MM.1S (cell line): ENCODE data around the gene MRPS18A.
"Not testable (repeated sequence)": the region's sequence is repeated elsewhere in the genome, so short reads cannot be mapped to it uniquely, and the experiment has no call there.

Experiments
- DNase-seq: peaks from one replicate; pipeline ENCODE4 v3.0.0-alpha.2; 2015
- H2AFZ ChIP-seq: fragments of 300-600 bp; sonication (generic); 2 replicates; pipeline ENCODE4 v1.6.0; 2016; ENCODE audit warnings: antibody characterized with exemption, low read length
- H3F3A ChIP-seq: fragments of 300-600 bp; sonication (generic); 2 replicates; pipeline ENCODE4 v1.6.1; 2016; ENCODE audit warnings: mild to moderate bottlenecking, antibody characterized with exemption, low read length, moderate library complexity, mixed read lengths; ENCODE audit not compliant: insufficient read depth
- H3K27ac ChIP-seq: fragments of 300-600 bp; sonication (generic); 2 replicates; pipeline ENCODE4 v1.5.1; 2016; ENCODE audit warnings: mild to moderate bottlenecking, low read length
- H3K27me3 ChIP-seq: fragments of 300-600 bp; sonication (generic); replicated peaks from 2 replicates; pipeline ENCODE4 v1.6.0; 2016; ENCODE audit warnings: low read length; ENCODE audit not compliant: insufficient read depth
- H3K36me3 ChIP-seq: fragments of 300-600 bp; sonication (generic); replicated peaks from 2 replicates; pipeline ENCODE4 v1.6.1; 2016; ENCODE audit warnings: mild to moderate bottlenecking, low read length, mixed read lengths; ENCODE audit not compliant: insufficient read depth
- H3K4me1 ChIP-seq: fragments of 300-600 bp; sonication (generic); 2 replicates; pipeline ENCODE4 v1.6.1; 2016; ENCODE audit warnings: low read length, mixed read lengths
- H3K4me2 ChIP-seq: fragments of 300-600 bp; sonication (generic); 2 replicates; pipeline ENCODE4 v1.6.0; 2016; ENCODE audit warnings: low read depth, low read length
- H3K4me3 ChIP-seq: fragments of 300-600 bp; sonication (generic); 2 replicates; pipeline ENCODE4 v1.5.1; 2016; ENCODE audit warnings: low read length, mixed read lengths
- H3K79me2 ChIP-seq: fragments of 300-600 bp; sonication (generic); 2 replicates; pipeline ENCODE4 v1.6.1; 2016; ENCODE audit warnings: mixed run types, low read length, mixed read lengths
- H3K9ac ChIP-seq: fragments of 300-600 bp; sonication (generic); 2 replicates; pipeline ENCODE4 v1.6.1; 2016; ENCODE audit warnings: low read length, mixed read lengths
- H3K9me2 ChIP-seq: fragments of 300-600 bp; sonication (generic); replicated peaks from 2 replicates; pipeline ENCODE4 v1.6.1; 2016; ENCODE audit warnings: mild to moderate bottlenecking, low read length, mixed read lengths; ENCODE audit not compliant: insufficient read depth
- H3K9me3 ChIP-seq: fragments of 300-600 bp; sonication (generic); replicated peaks from 2 replicates; pipeline ENCODE4 v1.6.1; 2016; ENCODE audit warnings: mild to moderate bottlenecking, low read length, mixed read lengths; ENCODE audit not compliant: insufficient read depth
- H4K20me1 ChIP-seq: fragments of 300-600 bp; sonication (generic); 2 replicates; pipeline ENCODE4 v1.6.1; 2016; ENCODE audit warnings: mild to moderate bottlenecking, low read length, moderate library complexity, mixed read lengths; ENCODE audit not compliant: insufficient read depth
- CTCF ChIP-seq: fragments of 300-600 bp; sonication (generic); IDR thresholded peaks from 2 replicates; pipeline ENCODE4 v1.5.1; 2016; ENCODE audit warnings: antibody characterized with exemption, low read length, mixed read lengths
- EZH2 ChIP-seq: fragments of 300-600 bp; sonication (generic); optimal IDR thresholded peaks from 2 replicates; pipeline ENCODE3; 2017; ENCODE audit warnings: low read depth, mild to moderate bottlenecking, antibody characterized with exemption, low read length, mixed read lengths
- EZH2phosphoT487 ChIP-seq: fragments of 300-600 bp; sonication (generic); IDR thresholded peaks from 2 replicates; pipeline ENCODE4 v1.6.1; 2018; ENCODE audit warnings: antibody characterized with exemption, low read length

The MRPS18A gene

GRCh38 chr6:43702171-43702533 lies 14.6 kb upstream of the MRPS18A start:
- no peak for DNase-seq
- no peak overlapping the region for H3K4me3 ChIP-seq
- H3K36me3 ChIP-seq = no peaks in the 10 kb centered on the region
- peaks cover 33% of the 10 kb centered on the region for H3F3A ChIP-seq
- H3K27ac ChIP-seq = no peak overlapping the region
- H4K20me1 ChIP-seq = no peaks in the 10 kb centered on the region
- H3K4me1 ChIP-seq = peaks cover 18% of the 10 kb centered on the region
- no peak overlapping the region for H3K9ac ChIP-seq
- no peaks in the 10 kb centered on the region for H3K79me2 ChIP-seq
- no peak overlapping the region for H2AFZ ChIP-seq
- no peaks in the 10 kb centered on the region for H3K9me3 ChIP-seq
- no peak overlapping the region for H3K4me2 ChIP-seq
- TF ChIP-seq EZH2 (no peak), CTCF (no peak), EZH2phosphoT487 (no peak)
- H3K27me3 ChIP-seq = no peaks in the 10 kb centered on the region
- no peaks in the 10 kb centered on the region for H3K9me2 ChIP-seq

GRCh38 chr6:43700939-43701560 lies 13.5 kb upstream of the MRPS18A start:
- H3F3A ChIP-seq = peaks cover 25% of the 10 kb centered on the region
- H4K20me1 ChIP-seq, H3K9me3 ChIP-seq, H3K4me3 ChIP-seq, DNase-seq, H3K27ac ChIP-seq, H3K27me3 ChIP-seq, H3K36me3 ChIP-seq, H3K4me2 ChIP-seq, H3K9me2 ChIP-seq, H3K4me1 ChIP-seq, H3K9ac ChIP-seq, H2AFZ ChIP-seq, H3K79me2 ChIP-seq: not testable (repeated sequence)

- Histone ChIP-seq H3K27me3 (no peaks in the 10 kb centered on the region), H3F3A (peaks cover 11% of the 10 kb centered on the region; the same call in 1 of the 2 replicates), H4K20me1 (no peaks in the 10 kb centered on the region), H3K4me1 (no peaks in the 10 kb centered on the region), H3K4me3 (no peak overlapping the region), H3K4me2 (no peak overlapping the region), H3K27ac (no peak overlapping the region), H2AFZ (no peak overlapping the region), H3K36me3 (no peaks in the 10 kb centered on the region), H3K9me2 (no peaks in the 10 kb centered on the region), H3K79me2 (no peaks in the 10 kb centered on the region), H3K9ac (no peak overlapping the region), H3K9me3 (no peaks in the 10 kb centered on the region)
- no peak for DNase-seq
- no peak for TF ChIP-seq EZH2phosphoT487
- no peak for TF ChIP-seq EZH2
- TF ChIP-seq CTCF = no peak
Measured at GRCh38 chr6:43699564-43700186, 12.1 kb upstream of the MRPS18A start.

GRCh38 chr6:43698584-43699349 lies 11.2 kb upstream of the MRPS18A start:
- Histone ChIP-seq H3K79me2 (no peaks in the 10 kb centered on the region), H3K9ac (no peak overlapping the region), H3F3A (0 out of 2 replicates have a peak, but pooled peaks cover 4% of the 10 kb centered on the region), H3K27ac (no peak overlapping the region), H3K4me2 (no peak overlapping the region), H3K9me2 (no peaks in the 10 kb centered on the region), H3K36me3 (no peaks in the 10 kb centered on the region), H3K4me3 (no peak overlapping the region), H3K4me1 (no peaks in the 10 kb centered on the region), H3K27me3 (no peaks in the 10 kb centered on the region), H3K9me3 (no peaks in the 10 kb centered on the region), H4K20me1 (no peaks in the 10 kb centered on the region), H2AFZ (no peak overlapping the region)
- DNase-seq = no peak
- TF ChIP-seq CTCF (no peak), EZH2phosphoT487 (no peak), EZH2 (no peak)
